SK-N-SH (cell line): ENCODE data around the gene TPRG1.

Source experiments
- EZH2phosphoT487 ChIP-seq: fragments of 200-600 bp; sonication (generic); IDR thresholded peaks from 2 replicates; pipeline ENCODE4 v1.6.1; 2017; ENCODE audit warnings: low read depth, mixed run types, mild to moderate bottlenecking, antibody characterized with exemption, moderate library complexity, borderline replicate concordance
- MXI1 ChIP-seq: IDR thresholded peaks from 2 replicates; pipeline ENCODE4 v1.6.1; 2012; ENCODE audit warnings: mild to moderate bottlenecking, low read depth, low read length, improper control_type of control experiment
- NRF1 ChIP-seq: IDR thresholded peaks from 2 replicates; pipeline ENCODE4 v1.6.1; 2012; ENCODE audit warnings: low read depth, mild to moderate bottlenecking, low read length
- POLR2AphosphoS5 ChIP-seq: IDR thresholded peaks from 2 replicates; pipeline ENCODE4 v1.6.1; 2012; ENCODE audit warnings: low read depth, low read length
- RAD21 ChIP-seq: IDR thresholded peaks from 2 replicates; pipeline ENCODE4 v1.6.1; 2012; ENCODE audit warnings: mild to moderate bottlenecking, low read length
- REST ChIP-seq: IDR thresholded peaks from 2 replicates; pipeline ENCODE4 v1.6.1; 2012; ENCODE audit warnings: mild to moderate bottlenecking, low read depth, low read length, moderate library complexity
- YY1 ChIP-seq: IDR thresholded peaks from 2 replicates; pipeline ENCODE4 v1.4.0; 2012; ENCODE audit warnings: low read depth, mild to moderate bottlenecking
- TF ChIP-seq, protein P1 (sequence below): fragments of 200-600 bp; sonication (generic); IDR thresholded peaks from 2 replicates; pipeline ENCODE4 v1.6.1; 2017; ENCODE audit warnings: antibody characterized with exemption, mild to moderate bottlenecking, moderate library complexity
- TF ChIP-seq, protein P2 (sequence below): IDR thresholded peaks from 2 replicates; pipeline ENCODE4 v1.4.0; 2012; ENCODE audit warnings: low read depth, borderline replicate concordance

GRCh38 chr3:189324538-189325138 is 152.9 kb downstream of the TPRG1 start:
- TF ChIP-seq, protein P1, sequence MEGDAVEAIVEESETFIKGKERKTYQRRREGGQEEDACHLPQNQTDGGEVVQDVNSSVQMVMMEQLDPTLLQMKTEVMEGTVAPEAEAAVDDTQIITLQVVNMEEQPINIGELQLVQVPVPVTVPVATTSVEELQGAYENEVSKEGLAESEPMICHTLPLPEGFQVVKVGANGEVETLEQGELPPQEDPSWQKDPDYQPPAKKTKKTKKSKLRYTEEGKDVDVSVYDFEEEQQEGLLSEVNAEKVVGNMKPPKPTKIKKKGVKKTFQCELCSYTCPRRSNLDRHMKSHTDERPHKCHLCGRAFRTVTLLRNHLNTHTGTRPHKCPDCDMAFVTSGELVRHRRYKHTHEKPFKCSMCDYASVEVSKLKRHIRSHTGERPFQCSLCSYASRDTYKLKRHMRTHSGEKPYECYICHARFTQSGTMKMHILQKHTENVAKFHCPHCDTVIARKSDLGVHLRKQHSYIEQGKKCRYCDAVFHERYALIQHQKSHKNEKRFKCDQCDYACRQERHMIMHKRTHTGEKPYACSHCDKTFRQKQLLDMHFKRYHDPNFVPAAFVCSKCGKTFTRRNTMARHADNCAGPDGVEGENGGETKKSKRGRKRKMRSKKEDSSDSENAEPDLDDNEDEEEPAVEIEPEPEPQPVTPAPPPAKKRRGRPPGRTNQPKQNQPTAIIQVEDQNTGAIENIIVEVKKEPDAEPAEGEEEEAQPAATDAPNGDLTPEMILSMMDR: no peak
- TF ChIP-seq YY1 (no peak), RAD21 (no peak), MXI1 (no peak), NRF1 (no peak), EZH2phosphoT487 (no peak), POLR2AphosphoS5 (no peak), REST (no peak)
- TF ChIP-seq, protein P2, sequence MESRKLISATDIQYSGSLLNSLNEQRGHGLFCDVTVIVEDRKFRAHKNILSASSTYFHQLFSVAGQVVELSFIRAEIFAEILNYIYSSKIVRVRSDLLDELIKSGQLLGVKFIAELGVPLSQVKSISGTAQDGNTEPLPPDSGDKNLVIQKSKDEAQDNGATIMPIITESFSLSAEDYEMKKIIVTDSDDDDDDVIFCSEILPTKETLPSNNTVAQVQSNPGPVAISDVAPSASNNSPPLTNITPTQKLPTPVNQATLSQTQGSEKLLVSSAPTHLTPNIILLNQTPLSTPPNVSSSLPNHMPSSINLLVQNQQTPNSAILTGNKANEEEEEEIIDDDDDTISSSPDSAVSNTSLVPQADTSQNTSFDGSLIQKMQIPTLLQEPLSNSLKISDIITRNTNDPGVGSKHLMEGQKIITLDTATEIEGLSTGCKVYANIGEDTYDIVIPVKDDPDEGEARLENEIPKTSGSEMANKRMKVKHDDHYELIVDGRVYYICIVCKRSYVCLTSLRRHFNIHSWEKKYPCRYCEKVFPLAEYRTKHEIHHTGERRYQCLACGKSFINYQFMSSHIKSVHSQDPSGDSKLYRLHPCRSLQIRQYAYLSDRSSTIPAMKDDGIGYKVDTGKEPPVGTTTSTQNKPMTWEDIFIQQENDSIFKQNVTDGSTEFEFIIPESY: no peak
